HS-5 (cell line): Measurements from ENCODE around the gene SPSB2.
"Not testable (repeated sequence)": the region's sequence is repeated elsewhere in the genome, so short reads cannot be mapped to it uniquely, and the experiment has no call there.

Source experiments
- DNase-seq: peaks from one replicate; pipeline ENCODE4 v3.0.0-alpha.2; 2012; ENCODE audit warnings: low read depth

The SPSB2 gene, protein sequence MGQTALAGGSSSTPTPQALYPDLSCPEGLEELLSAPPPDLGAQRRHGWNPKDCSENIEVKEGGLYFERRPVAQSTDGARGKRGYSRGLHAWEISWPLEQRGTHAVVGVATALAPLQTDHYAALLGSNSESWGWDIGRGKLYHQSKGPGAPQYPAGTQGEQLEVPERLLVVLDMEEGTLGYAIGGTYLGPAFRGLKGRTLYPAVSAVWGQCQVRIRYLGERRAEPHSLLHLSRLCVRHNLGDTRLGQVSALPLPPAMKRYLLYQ

DNA sequence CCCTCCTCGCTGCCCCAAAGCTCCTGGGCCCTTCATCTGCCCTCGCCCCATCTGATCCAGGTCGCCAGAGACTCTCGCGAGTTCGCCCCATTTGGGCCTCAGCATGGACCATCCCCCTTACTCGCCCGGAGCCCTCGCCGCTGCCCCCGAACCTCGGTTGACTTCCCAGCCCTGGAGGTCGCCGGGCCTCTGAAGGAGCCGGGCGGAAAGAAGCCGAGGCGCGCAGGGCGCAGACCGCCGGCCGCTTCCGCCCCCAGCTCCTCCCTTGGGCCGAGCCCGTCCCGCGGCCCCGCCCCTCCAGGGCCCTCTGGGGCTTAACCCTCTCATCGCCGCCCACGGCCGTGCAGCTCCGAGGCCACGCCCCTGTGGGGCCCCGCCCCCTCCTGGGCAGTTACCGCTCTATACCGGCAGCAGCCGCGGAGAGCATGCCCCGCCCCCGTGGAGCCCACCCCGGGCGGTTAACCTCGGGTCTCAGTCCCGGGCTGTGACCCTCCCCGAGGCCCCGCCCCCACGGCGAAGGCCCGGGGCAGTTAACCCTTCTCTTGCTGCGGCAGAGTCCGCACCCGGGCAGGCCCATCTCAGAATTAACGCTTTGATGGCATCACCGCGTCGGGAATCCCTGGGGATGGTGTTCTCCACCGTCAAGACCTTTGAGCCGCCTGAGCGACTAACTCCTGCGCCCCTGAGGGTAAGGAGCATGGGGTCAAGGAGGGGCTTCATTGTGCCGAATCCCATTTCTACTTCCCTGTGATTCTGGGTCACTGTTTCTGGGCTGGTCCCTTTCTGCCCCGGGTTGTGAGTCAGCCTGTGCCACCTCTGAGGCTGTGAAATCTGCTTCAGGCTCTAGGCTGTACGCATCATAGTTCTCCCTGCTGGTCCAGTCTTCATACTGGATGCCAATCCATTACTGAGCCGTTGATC lies at the start of gene SPSB2:
TSS of gene SPSB2 (minus strand) at position 210 of the 921 bp plus-strand sequence. CDS start 402 bp downstream, outside the sequence.
- peak; percentile 72 for DNase-seq

DNA sequence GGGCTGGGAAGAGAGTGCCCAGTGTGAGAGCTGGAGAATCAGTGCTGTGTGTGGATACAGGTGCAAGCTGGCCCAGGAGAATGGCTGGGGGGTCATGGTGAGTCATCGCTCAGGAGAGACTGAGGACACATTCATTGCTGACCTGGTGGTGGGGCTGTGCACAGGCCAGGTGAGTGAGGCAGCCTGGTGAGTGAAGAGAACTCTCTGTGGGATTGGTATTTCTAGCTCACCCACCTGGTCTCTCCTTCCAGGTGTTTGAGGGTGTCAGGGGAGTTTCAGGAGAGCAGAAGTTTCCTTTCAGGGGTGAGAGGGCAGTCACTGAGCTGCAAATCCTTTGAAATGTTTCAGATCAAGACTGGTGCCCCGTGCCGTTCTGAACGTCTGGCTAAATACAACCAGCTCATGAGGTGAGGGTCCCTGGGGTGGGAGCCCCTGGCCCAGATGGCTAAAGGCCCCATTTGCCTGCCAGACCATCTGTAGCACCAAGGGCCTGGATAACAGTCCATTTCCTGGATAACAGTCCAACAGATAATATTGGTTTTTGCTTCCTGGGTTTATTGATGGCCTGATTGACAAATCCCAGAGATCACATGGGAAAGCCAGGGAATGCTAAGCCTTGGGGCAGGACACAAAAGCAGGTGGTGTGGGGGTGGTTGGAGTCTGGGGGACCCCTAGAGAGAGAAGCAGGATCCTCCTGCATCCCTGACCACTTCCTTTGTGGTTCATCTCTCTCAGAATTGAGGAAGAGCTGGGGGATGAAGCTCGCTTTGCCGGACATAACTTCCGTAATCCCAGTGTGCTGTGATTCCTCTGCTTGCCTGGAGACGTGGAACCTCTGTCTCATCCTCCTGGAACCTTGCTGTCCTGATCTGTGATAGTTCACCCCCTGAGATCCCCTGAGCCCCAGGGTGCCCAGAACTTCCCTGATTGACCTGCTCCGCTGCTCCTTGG lies 49.2 kb upstream of the SPSB2 start:
- no peak for DNase-seq

DNA sequence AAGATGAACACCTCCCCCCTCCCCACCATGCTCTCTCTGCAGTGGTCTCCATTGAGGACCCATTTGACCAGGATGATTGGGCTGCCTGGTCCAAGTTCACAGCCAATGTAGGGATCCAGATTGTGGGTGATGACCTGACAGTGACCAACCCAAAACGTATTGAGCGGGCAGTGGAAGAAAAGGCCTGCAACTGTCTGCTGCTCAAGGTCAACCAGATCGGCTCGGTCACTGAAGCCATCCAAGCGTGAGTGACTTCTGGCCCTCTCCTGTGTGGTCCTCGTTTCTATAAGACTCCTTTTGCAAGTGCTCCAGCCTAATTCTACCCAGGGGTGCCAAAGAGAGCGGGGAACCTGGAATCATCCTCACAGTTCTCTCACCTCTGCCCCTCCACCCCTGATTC lies 48.4 kb upstream of the SPSB2 start:
- DNase-seq: no peak

DNA sequence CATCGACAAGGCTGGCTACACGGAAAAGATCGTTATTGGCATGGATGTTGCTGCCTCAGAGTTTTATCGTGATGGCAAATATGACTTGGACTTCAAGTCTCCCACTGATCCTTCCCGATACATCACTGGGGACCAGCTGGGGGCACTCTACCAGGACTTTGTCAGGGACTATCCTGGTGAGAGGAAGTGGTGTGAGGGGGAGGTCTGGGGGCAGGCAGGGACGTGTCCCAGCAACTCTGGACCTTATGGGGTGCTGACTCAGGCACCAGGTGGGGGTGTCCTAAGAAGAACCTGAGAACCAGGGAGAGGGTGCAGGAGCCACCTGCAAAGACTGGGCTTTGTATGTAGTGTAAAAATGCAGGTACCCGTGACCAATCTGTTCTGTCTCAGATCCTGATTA lies 46.5 kb upstream of the SPSB2 start:
- no peak for DNase-seq

DNA sequence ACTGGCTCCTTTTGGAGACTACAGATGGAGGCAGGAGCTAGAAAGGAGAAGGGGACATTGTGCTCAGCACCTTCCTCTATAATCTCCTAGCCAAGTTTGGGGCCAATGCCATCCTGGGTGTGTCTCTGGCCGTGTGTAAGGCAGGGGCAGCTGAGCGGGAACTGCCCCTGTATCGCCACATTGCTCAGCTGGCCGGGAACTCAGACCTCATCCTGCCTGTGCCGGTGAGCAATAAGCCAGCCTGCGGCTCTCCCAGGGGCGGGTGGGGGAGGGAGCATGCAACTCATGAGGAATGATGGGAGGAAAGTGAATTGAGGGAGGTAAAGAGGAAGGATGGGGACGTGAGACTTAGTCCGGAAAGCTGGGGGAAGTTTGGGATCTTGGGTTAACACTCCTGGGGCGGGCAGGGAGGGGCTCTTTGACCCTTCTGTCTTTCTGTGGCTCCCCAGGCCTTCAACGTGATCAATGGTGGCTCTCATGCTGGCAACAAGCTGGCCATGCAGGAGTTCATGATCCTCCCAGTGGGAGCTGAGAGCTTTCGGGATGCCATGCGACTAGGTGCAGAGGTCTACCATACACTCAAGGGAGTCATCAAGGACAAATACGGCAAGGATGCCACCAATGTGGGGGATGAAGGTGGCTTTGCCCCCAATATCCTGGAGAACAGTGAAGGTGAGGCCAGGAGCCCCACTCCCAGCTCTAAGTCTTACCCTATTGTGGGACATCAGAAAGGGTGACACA lies 44.6 kb upstream of the SPSB2 start:
- DNase-seq: no peak

DNA sequence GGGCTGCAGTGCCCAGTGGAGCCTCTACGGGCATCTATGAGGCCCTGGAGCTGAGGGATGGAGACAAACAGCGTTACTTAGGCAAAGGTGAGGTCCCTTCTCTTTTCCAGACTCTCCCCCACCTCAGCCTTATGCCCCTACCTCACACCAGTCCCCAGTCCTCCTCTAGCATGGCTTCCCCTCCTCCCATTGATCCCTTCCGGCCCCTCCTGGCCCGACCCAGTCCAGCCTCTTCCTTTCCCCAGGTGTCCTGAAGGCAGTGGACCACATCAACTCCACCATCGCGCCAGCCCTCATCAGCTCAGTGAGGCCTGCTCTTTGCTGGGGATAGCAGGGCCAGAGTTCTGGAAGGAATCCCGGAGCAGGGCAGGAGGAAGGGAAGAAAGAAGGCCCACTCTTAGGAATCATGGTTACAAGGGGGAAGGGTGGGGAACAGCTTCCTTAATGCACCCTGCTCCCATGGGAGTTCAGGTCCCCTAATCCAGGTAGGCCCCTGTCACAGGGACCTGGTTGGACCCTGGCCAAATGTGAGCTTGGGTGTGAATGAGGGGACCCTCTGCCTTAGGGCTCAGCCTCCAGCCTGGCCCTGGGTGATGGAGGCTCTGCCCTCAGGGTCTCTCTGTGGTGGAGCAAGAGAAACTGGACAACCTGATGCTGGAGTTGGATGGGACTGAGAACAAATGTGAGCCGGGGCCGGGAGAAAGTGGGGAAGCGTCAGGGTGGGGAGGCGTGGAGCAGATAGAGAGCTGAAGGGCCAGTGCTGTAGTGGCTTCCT lies 43.5 kb upstream of the SPSB2 start:
- no peak for DNase-seq

DNA sequence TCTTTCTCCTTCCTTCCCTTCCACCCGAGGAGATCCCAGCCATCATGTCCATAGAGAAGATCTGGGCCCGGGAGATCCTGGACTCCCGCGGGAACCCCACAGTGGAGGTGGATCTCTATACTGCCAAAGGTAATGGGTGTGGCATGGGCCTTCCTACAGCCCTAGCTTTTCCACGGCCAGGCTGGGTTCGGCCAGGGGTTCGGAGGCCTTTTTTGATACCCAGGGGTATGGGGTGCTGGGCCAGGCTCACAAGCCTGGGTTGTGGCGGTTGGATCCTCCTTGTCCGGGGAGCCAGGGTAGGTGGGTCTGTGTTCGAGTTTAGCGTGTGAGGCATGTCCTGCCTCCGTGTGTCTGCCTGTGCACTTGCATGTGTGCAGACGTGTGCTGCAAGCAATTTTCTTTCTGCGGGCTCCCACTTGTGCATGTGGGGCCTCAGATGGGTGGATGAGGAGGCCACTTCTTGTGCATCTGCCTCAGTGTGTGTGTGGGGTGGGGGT lies 42.7 kb upstream of the SPSB2 start:
- DNase-seq: no peak

DNA sequence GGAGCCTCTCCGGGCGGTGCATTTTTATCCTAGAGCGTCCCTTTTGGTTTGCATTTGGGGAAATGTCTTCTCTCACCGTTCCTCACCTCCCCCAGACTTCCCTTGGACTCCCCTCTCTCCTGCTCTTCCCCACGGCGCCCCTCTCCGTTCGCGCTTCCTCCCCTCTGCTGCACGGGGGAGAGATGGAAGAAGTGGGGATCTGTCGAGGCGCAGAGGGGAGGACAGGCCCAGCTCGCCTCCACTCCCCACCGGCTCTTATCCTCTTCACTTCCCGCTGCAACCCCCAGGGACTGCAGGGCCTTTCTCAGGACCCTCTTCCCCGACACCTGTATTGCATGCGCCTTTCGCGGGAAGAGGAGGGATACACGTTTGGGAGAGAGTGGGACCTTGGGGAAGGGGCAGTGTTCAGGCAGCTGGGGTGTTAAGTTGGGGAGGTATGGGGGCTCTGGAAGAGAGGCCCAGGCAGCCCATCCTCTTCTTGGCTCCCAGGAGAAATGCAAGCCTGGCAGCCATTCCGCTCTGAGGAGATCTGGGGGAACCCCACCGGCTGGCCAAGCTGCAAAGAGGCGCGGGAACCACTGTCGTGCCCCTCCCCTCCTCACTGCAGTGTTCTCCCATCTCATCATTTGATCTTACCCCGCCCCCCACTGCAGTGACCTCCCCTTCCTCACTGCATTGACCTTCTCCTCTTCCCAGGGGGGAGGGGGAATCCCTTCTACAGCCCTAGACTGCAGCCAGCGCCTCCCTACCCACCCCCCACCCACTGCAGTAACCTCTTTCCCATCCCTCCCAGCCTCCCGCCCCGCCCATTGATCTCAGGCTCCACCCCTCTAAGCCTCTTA lies 42.1 kb upstream of the SPSB2 start:
- no peak for DNase-seq

DNA sequence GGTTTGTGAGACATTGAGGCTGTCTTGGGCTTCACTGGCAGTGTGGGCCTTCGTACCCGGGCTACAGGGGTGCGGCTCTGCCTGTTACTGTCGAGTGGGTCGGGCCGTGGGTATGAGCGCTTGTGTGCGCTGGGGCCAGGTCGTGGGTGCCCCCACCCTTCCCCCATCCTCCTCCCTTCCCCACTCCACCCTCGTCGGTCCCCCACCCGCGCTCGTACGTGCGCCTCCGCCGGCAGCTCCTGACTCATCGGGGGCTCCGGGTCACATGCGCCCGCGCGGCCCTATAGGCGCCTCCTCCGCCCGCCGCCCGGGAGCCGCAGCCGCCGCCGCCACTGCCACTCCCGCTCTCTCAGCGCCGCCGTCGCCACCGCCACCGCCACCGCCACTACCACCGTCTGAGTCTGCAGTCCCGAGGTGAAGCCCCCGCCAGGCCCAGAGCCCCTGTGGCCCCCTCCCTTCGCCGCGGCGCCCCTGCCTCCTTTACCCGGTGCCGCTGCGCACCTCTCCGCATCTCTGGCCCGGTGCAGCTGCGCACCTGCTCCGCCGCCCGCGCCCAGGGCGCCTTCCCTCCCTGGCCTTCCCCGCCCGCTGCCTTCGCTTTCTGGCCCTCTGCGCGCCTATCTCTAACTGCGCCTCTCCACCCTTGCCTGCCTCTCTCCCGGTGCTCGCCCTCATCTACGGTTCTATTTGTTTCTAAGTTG lies 41.3 kb upstream of the SPSB2 start, which contains the start of gene ENO2:
TSS of gene ENO2 (plus strand) at position 335 of the 701 bp plus-strand sequence. CDS start 1,253 bp downstream, outside the sequence.
- DNase-seq: no peak

DNA sequence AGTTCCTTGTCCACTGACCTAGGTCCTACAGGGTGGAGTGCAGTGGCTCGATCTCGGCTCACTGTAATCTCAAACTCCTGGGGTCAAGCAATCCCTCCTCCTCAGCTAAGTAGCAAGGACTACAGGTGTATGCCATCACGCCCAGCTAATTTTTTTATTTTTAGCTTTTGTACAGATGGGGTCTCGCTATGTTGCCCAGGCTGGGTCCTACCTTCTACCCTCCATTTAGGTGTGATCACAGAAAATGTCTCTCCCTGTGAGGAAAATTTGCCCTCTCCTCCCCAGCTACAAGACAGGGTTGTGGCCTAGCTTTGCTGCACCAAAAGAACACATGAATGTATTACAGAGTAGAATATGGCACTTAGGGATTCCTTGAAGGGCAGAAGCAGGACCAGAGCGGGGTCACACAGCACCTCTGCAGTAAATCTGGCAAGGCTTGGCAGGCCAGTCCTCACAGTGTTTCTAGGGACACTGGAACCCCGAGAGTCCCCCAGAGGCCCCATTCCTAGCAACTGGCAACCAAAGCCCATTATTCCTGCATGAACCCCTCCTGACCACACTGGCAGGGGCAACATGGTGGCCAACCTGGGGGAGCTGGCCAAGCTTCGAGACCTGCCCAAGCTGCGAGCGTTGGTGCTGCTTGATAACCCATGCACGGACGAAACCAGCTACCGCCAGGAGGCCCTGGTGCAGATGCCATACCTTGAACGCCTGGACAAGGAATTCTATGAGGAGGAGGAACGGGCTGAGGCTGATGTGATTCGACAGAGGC lies 39.2 kb upstream of the SPSB2 start:
- DNase-seq: no peak

DNA sequence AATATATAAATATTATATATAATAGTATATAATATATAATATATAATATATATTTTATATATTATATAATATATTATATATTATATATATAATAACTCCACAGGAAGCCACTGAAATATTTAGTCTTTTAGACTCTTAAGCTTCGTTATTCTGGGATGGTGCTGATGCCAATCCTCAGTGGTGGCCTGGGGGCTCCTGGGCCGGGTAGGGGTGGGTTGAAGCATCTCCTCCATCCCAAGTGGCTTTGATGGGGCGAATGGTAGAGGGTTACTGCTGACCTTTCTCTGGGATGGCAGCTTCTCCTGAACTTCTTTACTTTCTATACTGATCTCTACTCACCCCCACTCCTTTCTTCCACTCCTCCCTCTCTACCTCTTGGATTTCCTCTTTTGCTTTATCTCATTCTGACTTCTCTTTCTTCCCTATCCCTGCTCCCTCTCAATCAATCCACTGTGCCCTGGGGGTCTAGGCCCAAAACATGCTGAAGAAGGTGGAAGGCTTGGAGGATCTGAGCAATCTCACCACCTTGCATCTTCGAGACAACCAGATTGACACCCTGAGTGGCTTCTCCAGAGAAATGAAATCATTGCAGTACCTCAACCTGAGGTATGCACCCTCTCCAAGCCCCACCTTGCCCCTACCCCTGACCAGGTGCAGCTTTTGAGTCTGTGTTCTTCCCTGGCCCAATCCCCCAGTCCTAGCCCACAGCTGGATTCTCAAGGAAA lies 36.5 kb upstream of the SPSB2 start:
- DNase-seq: no peak

DNA sequence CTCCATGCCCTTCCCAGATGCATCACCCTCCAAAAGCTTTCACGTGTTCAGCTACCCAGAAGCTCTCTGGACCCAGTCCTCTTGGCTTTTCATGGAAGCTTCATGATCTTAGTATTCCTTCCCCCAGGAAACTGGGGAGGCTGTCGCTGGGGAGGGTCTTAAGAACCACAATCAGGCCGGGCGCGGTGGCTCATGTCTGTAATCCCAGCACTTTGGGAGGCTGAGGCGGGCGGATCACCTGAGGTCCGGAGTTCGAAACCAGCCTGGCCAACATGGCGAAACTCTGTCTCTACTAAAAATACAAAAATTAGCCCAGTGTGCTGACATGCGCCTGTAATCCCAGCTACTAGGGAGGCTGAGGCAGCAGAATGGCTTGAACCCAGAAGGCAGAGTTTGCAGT lies 35.0 kb upstream of the SPSB2 start:
- not testable (repeated sequence) for DNase-seq

DNA sequence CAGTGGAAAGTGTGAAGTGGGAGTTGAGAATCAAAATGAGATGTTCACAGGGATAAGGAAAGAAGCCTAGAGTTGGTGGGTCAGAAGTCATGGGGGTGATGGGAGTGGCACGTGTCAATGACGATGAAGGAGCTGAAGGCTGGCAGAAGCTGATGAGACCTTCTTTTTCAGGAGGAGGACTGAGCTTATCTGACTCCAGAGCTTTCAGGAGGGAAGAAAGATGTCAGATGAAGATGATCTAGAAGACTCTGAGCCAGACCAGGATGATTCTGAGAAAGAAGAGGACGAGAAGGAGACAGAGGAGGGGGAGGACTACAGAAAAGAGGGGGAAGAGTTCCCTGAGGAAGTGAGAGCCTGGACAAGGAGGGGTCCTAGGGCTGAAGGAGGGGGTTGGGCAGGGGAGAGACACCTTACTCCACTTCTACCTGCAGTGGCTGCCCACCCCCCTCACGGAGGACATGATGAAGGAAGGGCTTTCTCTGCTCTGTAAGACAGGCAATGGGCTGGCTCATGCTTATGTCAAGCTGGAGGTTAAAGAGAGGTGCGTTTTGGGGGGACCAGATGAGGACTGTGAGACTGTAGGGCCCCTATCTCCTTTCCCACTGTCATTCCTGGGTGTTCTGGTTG lies 32.4 kb upstream of the SPSB2 start:
- DNase-seq: no peak

DNA sequence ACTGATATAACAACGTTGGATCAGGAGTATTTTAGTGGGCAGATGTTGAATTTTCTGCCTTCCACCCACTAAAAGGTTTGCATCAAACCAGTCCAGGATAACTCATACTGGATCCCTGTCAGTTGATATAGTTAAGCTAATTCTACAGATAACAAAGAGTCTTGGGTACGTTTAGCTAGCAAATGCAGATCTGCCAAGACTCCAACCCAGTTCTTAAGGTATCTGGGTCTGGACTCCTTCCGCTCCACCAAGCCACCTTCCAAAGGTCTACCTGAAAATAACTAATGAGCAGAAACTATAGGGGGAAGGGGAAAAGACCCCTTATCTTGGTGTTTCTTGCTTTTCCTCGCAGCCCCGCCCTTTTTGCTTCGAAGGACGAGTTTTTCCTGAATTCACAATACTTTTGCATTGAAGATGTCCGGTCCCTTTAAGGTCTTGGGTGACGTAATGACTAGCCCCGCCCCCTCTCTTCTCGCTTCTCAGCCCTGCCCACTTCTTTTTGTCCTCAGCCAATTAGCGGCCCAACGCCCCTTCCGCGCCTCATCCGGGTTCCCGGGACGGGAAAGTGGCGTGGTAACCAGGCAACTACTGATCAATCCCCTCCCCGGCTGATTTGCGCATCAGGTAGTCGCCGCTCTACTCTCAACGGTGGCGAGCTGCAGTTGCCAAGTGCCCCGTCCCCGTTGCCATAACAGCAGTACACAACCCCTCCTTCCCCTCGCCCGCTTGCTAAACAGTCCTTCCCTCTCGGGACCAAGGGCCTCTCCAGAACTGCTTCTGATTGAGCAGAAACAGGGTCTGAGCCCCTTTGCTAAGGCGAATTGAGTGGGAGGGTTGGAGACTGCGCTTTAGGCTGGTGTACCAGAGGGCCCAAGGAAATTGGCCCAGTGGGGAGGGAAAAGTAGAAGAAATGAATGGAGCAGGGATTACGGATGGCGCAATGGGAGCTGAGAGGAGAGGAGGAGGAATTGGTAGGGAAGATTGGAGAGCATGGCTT lies 31.5 kb upstream of the SPSB2 start, which contains the start of gene LRRC23:
TSS of gene LRRC23 (plus strand) at position 543 of the 997 bp plus-strand sequence. CDS start 812 bp downstream, outside the sequence.
- DNase-seq: peak; percentile 78

DNA sequence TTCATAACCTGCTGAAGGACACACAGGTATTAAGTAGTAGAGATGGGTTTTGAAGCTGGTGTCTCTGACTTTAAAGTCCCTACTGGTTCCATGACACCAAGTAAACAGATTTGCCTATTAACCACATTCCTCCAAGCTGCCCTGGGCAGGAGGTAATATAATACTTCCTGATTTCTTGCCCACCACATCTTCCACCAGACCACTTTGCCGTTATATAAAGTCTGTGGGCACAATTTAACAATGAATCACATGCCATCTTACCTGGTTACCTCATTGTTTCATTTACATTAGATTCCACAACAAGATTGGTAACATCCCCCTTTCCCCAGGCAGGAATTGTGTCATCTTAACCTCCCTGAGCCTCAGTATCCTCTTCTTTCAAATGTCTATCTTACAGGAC lies 30.6 kb upstream of the SPSB2 start:
- no peak for DNase-seq
